Cardiac fibroblast (primary cell): ENCODE data around the gene MAT2A.

Experiments
- DNase-seq, 2 donors: peaks; one replicate each; pipeline versions ENCODE4 v3.0.0 to v3.0.0-alpha.2; 2010; ENCODE audit warnings: low read depth in 2 of 2
- H3K4me3 ChIP-seq, 2 donors: replicated peaks in 1 of 2; 1 replicate in 1 of 2; 2 replicates in 1 of 2; pipeline ENCODE4 v1.5.1; 2011; ENCODE audit warnings: low read depth in 2 of 2, low read length in 2 of 2, mild to moderate bottlenecking in 2 of 2, moderate library complexity in 1 of 2
- CTCF ChIP-seq: IDR thresholded peaks from one replicate; pipeline ENCODE4 v1.5.1; 2011; ENCODE audit warnings: low read depth, mild to moderate bottlenecking, low read length, inconsistent platforms

MAT2A gene

GRCh38 chr2:85514323-85514722 is 24.6 kb upstream of the MAT2A start:
- no peak overlapping the region for H3K4me3 ChIP-seq
- DNase-seq, result no peak
- TF ChIP-seq CTCF, result no peak

- H3K4me3 ChIP-seq, result no peak overlapping the region
- DNase-seq, result no peak
- no peak for TF ChIP-seq CTCF
These were observed 22.1 kb upstream of the MAT2A start for GRCh38 chr2:85516653-85517389.

GRCh38 chr2:85522090-85522647 is 16.8 kb upstream of the MAT2A start:
- TF ChIP-seq CTCF, result no peak
- H3K4me3 ChIP-seq, result no peak overlapping the region
- DNase-seq, result no peak

GRCh38 chr2:85523062-85523902 is 15.7 kb upstream of the MAT2A start:
- no peak for TF ChIP-seq CTCF
- H3K4me3 ChIP-seq, result no peak overlapping the region

GRCh38 chr2:85523903-85524335 is 15.0 kb upstream of the MAT2A start:
- H3K4me3 ChIP-seq, result no peak overlapping the region
- no peak for DNase-seq
- TF ChIP-seq CTCF, result no peak

More at GRCh38 chr2:85523062-85523902, 15.7 kb upstream of the MAT2A start:
- DNase-seq, result no peak

GRCh38 chr2:85524336-85524908 is 14.5 kb upstream of the MAT2A start:
- no peak for TF ChIP-seq CTCF
- peak in 1 of 2 donors; percentile 51 for DNase-seq
- H3K4me3 ChIP-seq, result no peak overlapping the region
